Right atrium auricular region (tissue), 2 donors: ENCODE data around the gene SSBP2. TPM values are rescaled to one million over a fixed set of nuclear protein-coding genes. Genes with fewer than 3 reads are reported as not detected.

Experiments used
- DNase-seq: peaks from one replicate; pipeline ENCODE4 v3.0.0-alpha.2; 2019; ENCODE audit warnings: low spot score
- H3K27ac ChIP-seq, 2 donors: fragments of 200-600 bp; sonication (generic); 1 replicate in 1 of 2; 2 replicates in 1 of 2; pipeline ENCODE4 v1.5.1; 2016 to 2019
- H3K27me3 ChIP-seq, 2 donors: fragments of 200-600 bp; sonication (generic); one replicate each; pipeline versions ENCODE4 v1.5.1 to v1.6.0; 2017 to 2019
- H3K36me3 ChIP-seq: fragments of 200-600 bp; sonication (generic); one replicate; pipeline ENCODE4 v1.5.1; 2016
- H3K4me1 ChIP-seq, 2 donors: fragments of 200-600 bp; sonication (generic); one replicate each; pipeline versions ENCODE4 v1.5.1 to v1.6.0; 2017 to 2019
- H3K4me3 ChIP-seq, 2 donors: fragments of 200-600 bp; sonication (generic); 1 replicate in 1 of 2; 2 replicates in 1 of 2; pipeline ENCODE4 v1.5.1; 2017 to 2019; ENCODE audit warnings: mild to moderate bottlenecking in 1 of 2, moderate library complexity in 1 of 2
- H3K9me3 ChIP-seq, 2 donors: fragments of 200-600 bp; sonication (generic); one replicate each; pipeline ENCODE4 v1.5.1; 2019
- CTCF ChIP-seq, 2 donors: fragments of 200-600 bp; sonication (generic); IDR thresholded peaks; one replicate each; pipeline ENCODE4 v1.5.1; 2019; ENCODE audit warnings: antibody characterized with exemption in 2 of 2
- total RNA-seq, 2 donors: library from RNA; depleted of rRNA; stranded (reverse); fragments of >200 nt; gene quantifications; one replicate each; pipeline ENCODE4 v1.1.0, GENCODE V29; 2016

Gene SSBP2
- total RNA-seq, 2 donors from 2014 or later, result 29.3 to 55.1 TPM

GRCh38 chr5:81579262-81579924 lies 171.5 kb downstream of the SSBP2 start:
- H3K4me1 ChIP-seq, result peaks cover 0 to 12% of the 10 kb centered on the region in 2 donors

GRCh38 chr5:81577091-81577490 lies 173.8 kb downstream of the SSBP2 start:
- H3K27me3 ChIP-seq, result no peaks in the 10 kb centered on the region
- H3K36me3 ChIP-seq, result no peaks in the 10 kb centered on the region
- DNase-seq, result no peak
- no peak overlapping the region for H3K4me3 ChIP-seq
- no peak overlapping the region for H3K27ac ChIP-seq
- peaks cover 0 to 9% of the 10 kb centered on the region in 2 donors for H3K4me1 ChIP-seq
- TF ChIP-seq CTCF (IDR thresholded peaks at IDR 0.05), result no peak
- peaks cover 0 to 4% of the 10 kb centered on the region in 2 donors for H3K9me3 ChIP-seq

More at GRCh38 chr5:81579262-81579924, 171.5 kb downstream of the SSBP2 start:
- H3K9me3 ChIP-seq, result peaks cover 0 to 3% of the 10 kb centered on the region in 2 donors
- TF ChIP-seq CTCF (IDR thresholded peaks at IDR 0.05), result no peak
- H3K27me3 ChIP-seq, result no peaks in the 10 kb centered on the region
- DNase-seq, result no peak
- no peak overlapping the region for H3K4me3 ChIP-seq
- no peak overlapping the region for H3K27ac ChIP-seq
- no peaks in the 10 kb centered on the region for H3K36me3 ChIP-seq

GRCh38 chr5:81575924-81576323 lies 175.0 kb downstream of the SSBP2 start:
- no peak for TF ChIP-seq CTCF (IDR thresholded peaks at IDR 0.05)
- H3K9me3 ChIP-seq, result peaks cover 0 to 4% of the 10 kb centered on the region in 2 donors
- no peak overlapping the region for H3K4me3 ChIP-seq
- no peak overlapping the region for H3K27ac ChIP-seq
- DNase-seq, result no peak
- no peaks in the 10 kb centered on the region for H3K27me3 ChIP-seq
- H3K36me3 ChIP-seq, result no peaks in the 10 kb centered on the region
- peaks cover 0 to 9% of the 10 kb centered on the region in 2 donors for H3K4me1 ChIP-seq

- no peak overlapping the region for H3K4me3 ChIP-seq
- no peak for TF ChIP-seq CTCF (IDR thresholded peaks at IDR 0.05)
Observed at GRCh38 chr5:81572201-81572600, 178.7 kb downstream of the SSBP2 start.

GRCh38 chr5:81558188-81558587 lies 192.7 kb downstream of the SSBP2 start:
- Histone ChIP-seq H3K36me3 (no peaks in the 10 kb centered on the region), H3K9me3 (no peaks in the 10 kb centered on the region), H3K4me3 (no peak overlapping the region), H3K4me1 (peaks cover 0 to 8% of the 10 kb centered on the region in 2 donors), H3K27me3 (no peaks in the 10 kb centered on the region), H3K27ac (no peak overlapping the region)
- DNase-seq, result no peak
- TF ChIP-seq CTCF (IDR thresholded peaks at IDR 0.05), result no peak

More at GRCh38 chr5:81572201-81572600, 178.7 kb downstream of the SSBP2 start:
- H3K27ac ChIP-seq, result no peak overlapping the region
- peaks cover 0 to 4% of the 10 kb centered on the region in 2 donors for H3K9me3 ChIP-seq
- peaks cover under 1% of the 10 kb centered on the region for H3K36me3 ChIP-seq
- H3K27me3 ChIP-seq, result no peaks in the 10 kb centered on the region
- H3K4me1 ChIP-seq, result no peaks in the 10 kb centered on the region
- no peak for DNase-seq

- no peaks in the 10 kb centered on the region for H3K36me3 ChIP-seq
- TF ChIP-seq CTCF (IDR thresholded peaks at IDR 0.05), result no peak
- H3K4me3 ChIP-seq, result no peak overlapping the region
- no peak overlapping the region for H3K27ac ChIP-seq
- no peaks in the 10 kb centered on the region for H3K9me3 ChIP-seq
- no peak for DNase-seq
- peaks cover 0 to 8% of the 10 kb centered on the region in 2 donors for H3K4me1 ChIP-seq
- H3K27me3 ChIP-seq, result no peaks in the 10 kb centered on the region
Observed at GRCh38 chr5:81556809-81557208, 194.1 kb downstream of the SSBP2 start.
